Psoas muscle (tissue), 8 donors: ENCODE measurements around the gene ZNF277. TPM values are rescaled to one million over a fixed set of nuclear protein-coding genes. Genes with fewer than 3 reads are reported as not detected.

ENCODE experiments used
- ATAC-seq, 4 donors: fragments of 200-7000 bp; cut with Tn5 transposase; one replicate each; pipeline ENCODE4 v1.9.1; 2020; ENCODE audit warnings: moderate library complexity in 3 of 4, mild to moderate bottlenecking in 2 of 4
- DNase-seq, 2 donors: peaks; one replicate each; pipeline ENCODE4 v3.0.0-alpha.2; 2020
- H3K27ac ChIP-seq: fragments of 200-600 bp; one replicate; pipeline ENCODE4 v1.8.0; 2022
- H3K27me3 ChIP-seq, 3 donors: fragments of 200-600 bp in 1 of 3; one replicate each; pipeline versions ENCODE4 v1.6.1 to v1.8.0; 2013 to 2022; ENCODE audit warnings: low read length in 2 of 3, mild to moderate bottlenecking in 2 of 3, moderate library complexity in 1 of 3; ENCODE audit not compliant: insufficient read depth in 3 of 3
- H3K36me3 ChIP-seq, 2 donors: fragments of 200-600 bp in 1 of 2; one replicate each; pipeline versions ENCODE4 v1.6.1 to v1.8.0; 2013 to 2022; ENCODE audit warnings: low read depth in 1 of 2, mild to moderate bottlenecking in 1 of 2, moderate library complexity in 1 of 2; ENCODE audit not compliant: insufficient read depth in 1 of 2
- H3K4me1 ChIP-seq: fragments of 200-600 bp; one replicate; pipeline ENCODE4 v1.8.0; 2022
- H3K4me3 ChIP-seq: fragments of 200-600 bp; one replicate; pipeline ENCODE4 v1.8.0; 2022; ENCODE audit warnings: mild to moderate bottlenecking
- H3K9me3 ChIP-seq: fragments of 200-600 bp; one replicate; pipeline ENCODE4 v1.8.0; 2022
- WGBS, 3 donors: extraction: QIAGEN DNeasy Blood & Tissue Kit; methylation state at CpG; one replicate each; pipeline versions ENCODE4 v1.1.6 to v1.1.7; 2013; 5-methylcytosine and 5-hydroxymethylcytosine counted together
- intact Hi-C, 2 donors: fragments of 100-400 bp; cut with DNase I; formaldehyde crosslinking; loops; one replicate each; pipeline versions ENCODE4 v1.11.0 to v1.14.2; 2022
- polyA plus RNA-seq, 3 donors: library from polyadenylated mRNA; stranded (reverse); fragments of 200-250 nt; gene quantifications; one replicate each; pipeline ENCODE4 v1.2.3, GENCODE V29; 2013
- total RNA-seq, 4 donors: library from RNA; stranded (reverse); fragmentation: NEBNext Ultra II Directional in 2 of 4; extraction: Animal tissue kit (Norgen Biotek cat#: 25700) in 2 of 4; gene quantifications; one replicate each; pipeline versions ENCODE4 v1.2.1 to v1.2.4, GENCODE V29; 2021 to 2023
- TF ChIP-seq, protein P1 (sequence below): fragments of 200-600 bp; IDR thresholded peaks from one replicate; pipeline ENCODE4 v1.8.0; 2022; ENCODE audit warnings: antibody characterized with exemption
- donor health status: healthy with polysubstance abuse.
- donor health status: DM: no; HTN: no; CAD: no; lungs with moderate emphysema.
- donor health status: Bipolar disorder and iron deficiency.
- donor health status: healthy.
- donor health status: DM: yes; HTN: yes; CAD: no.
- donor health status: DM: no; HTN: no; CAD: no.
- donor health status: DM: no; HTN: no; CAD: no.
- donor health status: DM: yes; HTN: yes; CAD: no.

Gene ZNF277
- total and polyA plus RNA-seq, 7 donors = 6.9 to 16.7 (median 11.6) TPM

- Histone ChIP-seq H3K4me3 (no peak overlapping the region), H3K27me3 (no peaks in the 10 kb centered on the region), H3K4me1 (peaks cover 4% of the 10 kb centered on the region), H3K27ac (no peak overlapping the region), H3K9me3 (no peaks in the 10 kb centered on the region), H3K36me3 (no peaks in the 10 kb centered on the region)
- 96 to 100% (median 97%) methylated on average over 3 of the region's 3 CpGs for WGBS, 3 donors
- ATAC-seq (no peak), DNase-seq (no peak)
- TF ChIP-seq, protein P1, sequence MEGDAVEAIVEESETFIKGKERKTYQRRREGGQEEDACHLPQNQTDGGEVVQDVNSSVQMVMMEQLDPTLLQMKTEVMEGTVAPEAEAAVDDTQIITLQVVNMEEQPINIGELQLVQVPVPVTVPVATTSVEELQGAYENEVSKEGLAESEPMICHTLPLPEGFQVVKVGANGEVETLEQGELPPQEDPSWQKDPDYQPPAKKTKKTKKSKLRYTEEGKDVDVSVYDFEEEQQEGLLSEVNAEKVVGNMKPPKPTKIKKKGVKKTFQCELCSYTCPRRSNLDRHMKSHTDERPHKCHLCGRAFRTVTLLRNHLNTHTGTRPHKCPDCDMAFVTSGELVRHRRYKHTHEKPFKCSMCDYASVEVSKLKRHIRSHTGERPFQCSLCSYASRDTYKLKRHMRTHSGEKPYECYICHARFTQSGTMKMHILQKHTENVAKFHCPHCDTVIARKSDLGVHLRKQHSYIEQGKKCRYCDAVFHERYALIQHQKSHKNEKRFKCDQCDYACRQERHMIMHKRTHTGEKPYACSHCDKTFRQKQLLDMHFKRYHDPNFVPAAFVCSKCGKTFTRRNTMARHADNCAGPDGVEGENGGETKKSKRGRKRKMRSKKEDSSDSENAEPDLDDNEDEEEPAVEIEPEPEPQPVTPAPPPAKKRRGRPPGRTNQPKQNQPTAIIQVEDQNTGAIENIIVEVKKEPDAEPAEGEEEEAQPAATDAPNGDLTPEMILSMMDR = no peak
- intact Hi-C loops = no loop called here
These were observed 59.6 kb downstream of the ZNF277 start for GRCh38 chr7:112266141-112266540.

- Histone ChIP-seq H3K27ac (no peak overlapping the region), H3K36me3 (no peaks in the 10 kb centered on the region), H3K9me3 (no peaks in the 10 kb centered on the region), H3K4me1 (peaks cover 4% of the 10 kb centered on the region), H3K27me3 (no peaks in the 10 kb centered on the region), H3K4me3 (no peak overlapping the region)
- TF ChIP-seq, protein P1 = no peak
- no peak for ATAC-seq
- intact Hi-C loops = no loop called here
- 75 to 89% (median 77%) methylated on average over 5 of the region's 5 CpGs for WGBS, 3 donors
- DNase-seq = no peak
These were observed 60.2 kb downstream of the ZNF277 start for GRCh38 chr7:112266595-112267270.

DNA sequence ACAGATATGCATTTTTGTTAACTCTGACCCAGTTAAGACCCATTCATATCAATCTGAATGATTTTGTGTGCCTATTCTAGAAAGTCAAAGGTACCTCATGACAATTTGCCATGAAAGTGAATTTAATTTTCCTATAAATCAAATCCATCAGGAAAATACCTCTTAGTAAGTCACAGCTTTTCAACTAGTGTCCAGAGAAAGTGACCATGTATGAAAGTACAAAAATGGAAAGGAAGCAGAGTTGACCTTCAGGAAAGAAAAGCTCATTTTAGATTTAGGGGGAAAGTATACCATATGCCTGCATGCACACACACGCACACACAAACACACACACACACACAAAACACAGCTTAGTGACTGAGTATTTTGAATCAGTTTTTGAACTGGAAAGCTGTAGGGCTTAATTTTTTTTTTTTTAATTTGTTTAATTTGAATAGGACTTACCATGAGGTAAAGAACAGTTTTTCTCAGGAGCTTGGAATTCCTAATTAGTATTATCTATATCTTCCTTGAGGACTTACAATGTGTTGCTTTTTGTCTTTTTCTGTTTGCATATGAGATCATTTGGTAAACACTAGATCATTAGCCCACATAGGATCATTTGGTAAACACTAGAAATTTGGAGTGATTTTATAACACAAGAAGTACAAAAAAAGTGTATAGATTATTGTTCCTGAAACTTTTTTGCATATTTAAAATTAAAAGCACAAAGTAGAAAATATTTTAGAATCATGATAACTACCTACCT lies 61.6 kb downstream of the ZNF277 start:
- no peaks in the 10 kb centered on the region for H3K9me3 ChIP-seq
- H3K4me3 ChIP-seq = no peak overlapping the region
- intact Hi-C loops = no loop called here
- peaks cover 2% of the 10 kb centered on the region for H3K4me1 ChIP-seq
- DNase-seq (no peak), ATAC-seq (no peak)
- H3K27ac ChIP-seq = no peak overlapping the region
- TF ChIP-seq, protein P1 = no peak
- H3K27me3 ChIP-seq = no peaks in the 10 kb centered on the region
- H3K36me3 ChIP-seq = no peaks in the 10 kb centered on the region
- 83 to 95% (median 95%) methylated on average over 1 of the region's 1 CpG for WGBS, 3 donors

DNA sequence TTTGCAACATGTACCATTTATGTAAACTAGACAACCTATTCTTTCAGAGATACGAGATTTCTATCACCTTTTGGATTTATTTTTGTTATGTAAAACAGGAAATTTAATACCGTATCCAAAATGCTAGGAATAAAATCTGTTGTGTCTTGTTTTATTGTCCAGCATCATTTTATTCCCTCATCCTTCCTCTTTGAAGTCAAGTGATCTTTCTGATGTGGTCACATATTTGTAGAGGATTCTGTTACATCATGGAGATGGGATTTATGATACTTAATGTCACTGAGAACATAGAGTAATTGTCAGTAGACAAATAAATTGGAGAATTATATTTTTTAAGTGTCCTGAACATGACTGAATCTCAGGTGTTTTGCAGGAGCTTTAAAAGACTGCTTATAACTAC lies 64.7 kb downstream of the ZNF277 start:
- intact Hi-C loops = loop anchor here in 1 of 2 donors (5.0 kb wide), 1 partner anchor 1126 kb away; no protein-coding TSS in a partner anchor
- WGBS, 3 donors = 64 to 70% (median 66%) methylated on average over 2 of the region's 2 CpGs

More for the DNA sequence above, 64.7 kb downstream of the ZNF277 start:
- Histone ChIP-seq H3K27me3 (no peaks in the 10 kb centered on the region), H3K4me1 (no peaks in the 10 kb centered on the region), H3K4me3 (no peak overlapping the region), H3K9me3 (no peaks in the 10 kb centered on the region), H3K27ac (no peak overlapping the region), H3K36me3 (no peaks in the 10 kb centered on the region)
- DNase-seq (no peak), ATAC-seq (no peak)
- TF ChIP-seq, protein P1 = no peak
